Naive B cell (primary cell): ENCODE results near the gene ANKRD55. TPM values are rescaled to one million over a fixed set of nuclear protein-coding genes. Genes with fewer than 3 reads are reported as not detected.

Experiments used
- ATAC-seq, 2 donors: fragments of 150-1000 bp; cut with Tn5 transposase; 2 replicates each; pipeline ENCODE4 v1.10.0; 2021; ENCODE audit warnings: low read depth in 2 of 2, mild to moderate bottlenecking in 2 of 2, moderate library complexity in 2 of 2
- DNase-seq: peaks from one replicate; pipeline ENCODE4 v3.0.0; 2022
- H3K27ac Mint-ChIP-seq, 6 donors: one replicate each; pipeline ENCODE4 v1.8.0; 2020 to 2022; ENCODE audit warnings: mild to moderate bottlenecking in 6 of 6, mixed read lengths in 6 of 6, moderate library complexity in 5 of 6, inconsistent platforms in 2 of 6
- H3K27me3 Mint-ChIP-seq, 3 donors: one replicate each; pipeline ENCODE4 v1.8.0; 2021 to 2022; ENCODE audit warnings: mixed read lengths in 3 of 3, mild to moderate bottlenecking in 1 of 3
- H3K36me3 Mint-ChIP-seq, 2 donors: one replicate each; pipeline ENCODE4 v1.8.0; 2020 to 2022; ENCODE audit warnings: mixed read lengths in 2 of 2, inconsistent platforms in 1 of 2, mild to moderate bottlenecking in 1 of 2
- H3K4me1 Mint-ChIP-seq, 3 donors: one replicate each; pipeline ENCODE4 v1.8.0; 2020 to 2022; ENCODE audit warnings: mixed read lengths in 3 of 3, inconsistent platforms in 1 of 3, mild to moderate bottlenecking in 1 of 3, moderate library complexity in 1 of 3
- H3K4me3 Mint-ChIP-seq, 8 donors: one replicate each; pipeline ENCODE4 v1.8.0; 2020 to 2022; ENCODE audit warnings: mild to moderate bottlenecking in 8 of 8, mixed read lengths in 8 of 8, moderate library complexity in 8 of 8, inconsistent platforms in 2 of 8
- H3K9me3 Mint-ChIP-seq, 7 donors: one replicate each; pipeline ENCODE4 v1.8.0; 2020 to 2022; ENCODE audit warnings: mixed read lengths in 7 of 7, mild to moderate bottlenecking in 5 of 7, inconsistent platforms in 2 of 7, moderate library complexity in 1 of 7
- polyA plus RNA-seq, 6 donors: library from polyadenylated mRNA; unstranded; fragments of 300-500 nt; fragmentation: Illumina TruSeq; gene quantifications; one replicate each; pipeline ENCODE4 v1.2.3, GENCODE V29; 2021; ENCODE audit warnings: low read depth in 6 of 6

The ANKRD55 gene
- polyA plus RNA-seq, 6 donors from 2014 or later = 0.13 TPM; not detected in 5

DNA sequence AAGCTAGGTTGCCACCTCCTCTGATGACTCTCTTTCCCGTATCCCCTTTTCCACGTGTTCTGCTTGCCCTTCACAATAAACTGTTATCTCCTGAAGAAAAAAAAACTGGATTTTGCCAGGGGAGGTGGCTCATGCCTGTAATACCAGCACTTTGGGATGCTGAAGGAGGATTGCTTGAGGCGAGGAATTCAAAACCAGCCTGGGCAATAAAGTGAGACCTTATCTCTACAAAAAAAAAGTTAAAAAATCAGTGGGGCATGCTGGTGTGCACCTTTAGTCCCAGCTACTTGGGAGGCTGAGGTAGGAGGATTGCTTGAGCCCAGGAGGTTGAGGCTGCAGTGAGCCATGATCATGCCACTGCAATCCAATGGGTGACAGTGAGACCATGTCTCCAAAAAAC, 156.6 kb downstream of the ANKRD55 start:
- no peak overlapping the region for H3K4me3 Mint-ChIP-seq
- H3K9me3 Mint-ChIP-seq = peaks cover 0 to 3% (median 0%) of the 10 kb centered on the region in 7 donors
- ATAC-seq = no peak
- H3K27ac Mint-ChIP-seq = peak overlapping the region in 1 of 6 donors; percentile 26
- H3K36me3 Mint-ChIP-seq = no peaks in the 10 kb centered on the region
- no peak for DNase-seq
- H3K27me3 Mint-ChIP-seq = no peaks in the 10 kb centered on the region
- H3K4me1 Mint-ChIP-seq = peaks cover 16 to 22% (median 22%) of the 10 kb centered on the region in 3 donors

DNA sequence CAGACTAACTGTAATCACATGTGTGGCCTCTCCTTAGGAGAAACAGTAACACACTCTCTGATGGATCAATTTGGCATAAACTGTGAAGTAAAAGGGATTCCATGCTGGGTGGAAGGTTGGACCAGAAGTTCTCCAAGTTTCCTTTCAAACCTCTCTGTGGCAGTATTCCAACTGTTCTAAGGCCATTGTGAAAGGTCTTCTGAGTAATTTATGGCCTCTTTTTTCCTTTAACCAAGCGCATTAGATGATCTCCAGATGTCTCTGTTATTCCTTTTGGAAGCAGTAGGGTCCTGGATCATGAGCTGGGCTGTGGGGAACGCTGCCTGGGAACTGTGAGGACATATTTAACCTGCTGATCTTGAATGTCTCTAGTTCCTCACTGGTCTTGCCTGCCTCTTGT, 157.8 kb downstream of the ANKRD55 start:
- Mint-ChIP-seq H3K36me3 (no peaks in the 10 kb centered on the region), H3K27ac (no peak overlapping the region), H3K4me3 (no peak overlapping the region), H3K4me1 (peaks cover 17 to 25% (median 22%) of the 10 kb centered on the region in 3 donors), H3K9me3 (peaks cover 0 to 3% (median 0%) of the 10 kb centered on the region in 7 donors), H3K27me3 (no peaks in the 10 kb centered on the region)
- no peak for ATAC-seq
- DNase-seq = no peak

DNA sequence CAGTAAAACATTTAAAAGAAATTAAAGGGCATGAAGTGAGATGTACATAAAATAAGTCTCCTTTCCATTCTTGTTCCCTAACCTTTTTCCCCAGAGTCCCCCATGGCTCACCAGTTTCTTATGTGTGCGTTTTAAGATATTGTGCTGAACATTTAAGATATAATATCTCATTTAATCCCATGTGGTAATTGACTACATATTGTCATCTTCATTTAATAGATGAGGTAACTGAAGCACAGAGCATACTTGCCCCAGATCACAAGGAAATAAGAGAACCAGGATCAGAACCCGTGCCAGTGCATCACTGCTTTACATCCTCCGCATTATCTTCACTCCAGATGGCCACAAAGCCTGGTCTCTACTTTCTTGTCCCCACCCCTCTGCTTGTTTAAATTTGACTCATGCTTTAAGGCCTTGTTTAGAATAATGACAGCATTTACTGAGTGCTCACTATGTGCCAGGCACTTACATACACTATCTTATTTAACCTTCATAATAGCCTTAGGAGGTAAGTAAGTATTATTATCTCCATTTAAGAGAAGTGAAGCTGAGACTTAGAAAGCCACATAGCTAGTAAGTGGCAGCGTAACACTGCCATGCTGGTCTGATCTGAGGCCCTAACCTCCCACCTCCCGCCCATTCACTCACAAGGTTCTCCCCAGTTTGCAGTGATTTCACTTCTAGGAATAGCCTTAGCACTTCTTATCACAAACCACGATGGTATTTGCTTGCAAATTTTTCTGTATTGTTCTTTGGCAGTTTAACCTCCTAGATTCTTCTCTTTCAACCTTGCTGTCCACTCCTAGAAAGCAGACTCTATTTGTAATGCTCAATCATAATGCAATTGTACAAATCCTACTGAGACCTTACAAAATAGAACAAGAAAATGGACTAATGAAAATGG, 160.0 kb downstream of the ANKRD55 start:
- DNase-seq (no peak), ATAC-seq (no peak)
- no peaks in the 10 kb centered on the region for H3K36me3 Mint-ChIP-seq
- no peak overlapping the region for H3K4me3 Mint-ChIP-seq
- H3K27ac Mint-ChIP-seq = peak overlapping the region in 1 of 6 donors; percentile 73
- H3K9me3 Mint-ChIP-seq = peaks cover 0 to 3% (median 0%) of the 10 kb centered on the region in 7 donors
- peaks cover 0 to 4% (median 0%) of the 10 kb centered on the region in 3 donors for H3K27me3 Mint-ChIP-seq
- peaks cover 18 to 20% (median 19%) of the 10 kb centered on the region in 3 donors for H3K4me1 Mint-ChIP-seq

DNA sequence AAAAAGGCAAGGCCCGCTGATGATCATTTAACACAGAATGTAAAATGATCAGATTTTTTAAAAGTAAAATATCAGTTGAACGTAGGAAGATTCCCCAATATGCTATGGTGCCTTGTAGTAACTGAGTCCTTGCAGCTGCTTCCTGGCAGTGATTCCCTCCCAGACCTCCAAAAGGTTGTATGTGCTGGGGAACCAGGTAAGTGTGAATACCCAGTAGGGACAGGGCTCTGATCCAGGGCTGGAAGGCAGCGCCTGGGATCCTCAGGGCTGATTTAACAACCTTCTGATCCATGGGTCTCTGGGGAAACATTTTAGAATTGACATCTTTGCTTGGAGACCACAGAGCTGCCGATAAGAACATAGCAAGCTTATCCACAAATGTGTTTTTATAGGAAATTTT, 161.7 kb downstream of the ANKRD55 start:
- ATAC-seq (peak; percentile 23 to 48), DNase-seq (no peak)
- Mint-ChIP-seq H3K4me3 (peak overlapping the region in 5 of 8 donors; percentile 20 to 65 (median 55)), H3K4me1 (peaks cover 15 to 18% (median 16%) of the 10 kb centered on the region in 3 donors), H3K36me3 (no peaks in the 10 kb centered on the region), H3K27me3 (peaks cover 0 to 4% (median 0%) of the 10 kb centered on the region in 3 donors), H3K27ac (peak overlapping the region in 4 of 6 donors; percentile 5 to 78 (median 69)), H3K9me3 (peaks cover 0 to 3% (median 0%) of the 10 kb centered on the region in 7 donors)

DNA sequence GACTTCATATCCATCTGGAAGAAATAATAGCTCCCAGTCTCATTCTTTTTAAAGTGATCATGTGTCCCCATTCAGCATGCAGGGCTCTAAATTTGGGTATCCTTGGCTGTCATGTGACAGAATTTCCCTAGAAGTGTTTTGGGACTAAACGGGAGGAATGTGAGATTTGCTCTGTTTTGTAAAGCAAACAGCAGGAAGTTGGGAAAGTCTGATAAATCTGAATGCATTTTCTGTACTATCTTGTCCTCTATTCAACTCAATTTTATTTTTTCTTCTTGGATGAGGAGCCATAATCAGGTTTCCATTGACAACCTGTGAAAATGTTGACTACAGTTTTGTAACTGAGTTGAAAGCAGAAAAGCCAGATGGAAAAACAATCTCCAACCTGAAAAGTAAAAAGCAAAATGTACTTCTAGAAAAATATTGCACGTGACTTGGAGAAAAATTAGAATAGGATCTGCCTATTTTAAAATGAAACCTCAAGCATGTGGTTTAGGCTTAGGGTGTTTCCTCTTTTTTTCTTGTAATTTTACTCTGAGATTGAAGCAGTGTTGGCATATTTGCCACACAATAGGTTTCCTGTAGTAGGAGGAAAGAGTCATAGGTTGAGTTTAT, 162.2 kb downstream of the ANKRD55 start:
- H3K27me3 Mint-ChIP-seq = peaks cover 0 to 4% (median 0%) of the 10 kb centered on the region in 3 donors
- DNase-seq = peak; percentile 19
- no peaks in the 10 kb centered on the region for H3K36me3 Mint-ChIP-seq
- peaks cover 0 to 3% (median 0%) of the 10 kb centered on the region in 7 donors for H3K9me3 Mint-ChIP-seq
- peak overlapping the region in 5 of 8 donors; percentile 20 to 65 (median 55) for H3K4me3 Mint-ChIP-seq
- H3K4me1 Mint-ChIP-seq = peaks cover 15 to 18% (median 16%) of the 10 kb centered on the region in 3 donors
- ATAC-seq = peak; percentile 78 to 91
- peak overlapping the region in 3 of 6 donors; percentile 10 to 72 (median 66) for H3K27ac Mint-ChIP-seq

DNA sequence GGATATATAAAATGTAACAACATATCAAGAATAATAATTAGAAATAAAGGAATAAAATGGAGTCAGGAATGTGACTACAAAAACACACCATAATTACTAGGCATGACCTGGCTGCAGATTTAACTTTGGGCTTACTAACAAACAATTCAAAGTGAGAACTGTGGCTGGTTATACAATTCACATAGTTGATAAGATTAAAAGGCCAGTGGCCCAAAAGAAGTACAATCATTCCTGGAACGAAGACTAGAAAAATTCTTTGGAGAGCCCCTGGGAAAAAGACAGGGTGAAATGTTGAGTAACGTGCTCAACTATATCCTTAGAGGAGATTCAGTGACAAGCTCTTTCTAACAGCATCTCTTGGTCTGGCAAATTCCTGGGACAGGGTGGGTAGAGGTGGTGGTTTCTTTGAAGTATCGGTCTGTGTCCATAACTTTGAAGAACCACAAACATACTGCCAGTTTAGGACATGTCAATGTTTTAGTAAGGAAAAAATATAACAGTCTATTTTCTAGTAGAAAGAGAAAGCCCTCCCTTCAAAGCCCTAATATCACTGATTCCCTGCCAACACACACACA, 163.4 kb downstream of the ANKRD55 start:
- Mint-ChIP-seq H3K27ac (peak overlapping the region in 1 of 6 donors; percentile 62), H3K4me1 (peaks cover 15 to 18% (median 16%) of the 10 kb centered on the region in 3 donors), H3K9me3 (peaks cover 0 to 3% (median 0%) of the 10 kb centered on the region in 7 donors), H3K27me3 (peaks cover 0 to 4% (median 0%) of the 10 kb centered on the region in 3 donors), H3K4me3 (no peak overlapping the region), H3K36me3 (no peaks in the 10 kb centered on the region)
- ATAC-seq (no peak), DNase-seq (no peak)

DNA sequence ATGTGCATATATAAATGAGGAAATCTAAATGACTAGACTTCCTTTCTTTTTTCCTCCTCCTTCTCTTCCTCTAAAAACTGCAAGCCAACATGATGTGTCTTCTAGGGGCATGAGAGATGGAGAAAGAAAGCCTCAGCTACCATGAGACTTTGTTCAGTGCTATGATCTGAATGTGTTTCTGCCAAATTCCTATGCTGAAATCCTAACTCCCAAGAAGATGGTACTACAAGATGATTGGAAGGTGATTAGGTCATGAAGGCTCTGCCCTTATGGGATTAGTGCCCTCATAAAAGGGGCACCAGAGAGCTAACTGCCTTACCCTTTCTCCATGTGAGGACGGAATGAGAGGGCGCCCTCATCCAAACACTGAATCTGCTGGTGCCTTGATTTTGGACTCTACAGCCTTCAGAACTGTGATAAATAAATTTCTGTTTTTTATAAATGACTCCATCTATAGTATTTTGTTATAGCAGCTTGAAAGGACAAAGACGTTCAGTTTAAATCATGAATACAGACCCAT, 166.1 kb downstream of the ANKRD55 start:
- peaks cover 0 to 4% (median 0%) of the 10 kb centered on the region in 3 donors for H3K27me3 Mint-ChIP-seq

DNA sequence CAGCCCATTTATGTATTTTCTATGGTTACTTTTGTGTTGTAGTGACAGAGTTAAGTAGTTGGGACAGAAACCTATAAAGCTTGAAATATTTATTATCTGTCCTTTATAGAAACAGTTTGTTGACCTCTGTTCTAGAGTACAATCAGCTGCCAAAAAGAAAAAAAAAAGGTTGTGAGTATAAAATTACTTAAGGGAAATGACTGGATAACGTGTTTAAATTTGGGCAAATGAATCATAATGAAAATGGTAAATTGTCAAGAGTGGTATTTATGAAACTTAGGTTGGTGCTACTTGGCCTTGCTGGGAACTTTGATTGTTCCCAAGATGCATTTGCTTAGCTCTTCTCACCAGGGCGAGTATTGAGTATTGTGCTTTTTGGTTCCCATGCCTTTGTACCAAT, 168.1 kb downstream of the ANKRD55 start:
- no peaks in the 10 kb centered on the region for H3K36me3 Mint-ChIP-seq
- ATAC-seq (no peak), DNase-seq (no peak)
- no peak overlapping the region for H3K4me3 Mint-ChIP-seq
- H3K27ac Mint-ChIP-seq = no peak overlapping the region
- H3K4me1 Mint-ChIP-seq = no peaks in the 10 kb centered on the region
- H3K9me3 Mint-ChIP-seq = no peaks in the 10 kb centered on the region
- H3K27me3 Mint-ChIP-seq = peaks cover 0 to 8% (median 4%) of the 10 kb centered on the region in 3 donors

More for the DNA sequence above, 166.1 kb downstream of the ANKRD55 start:
- no peak for DNase-seq
- Mint-ChIP-seq H3K36me3 (no peaks in the 10 kb centered on the region), H3K4me3 (no peak overlapping the region), H3K9me3 (no peaks in the 10 kb centered on the region), H3K27ac (no peak overlapping the region), H3K4me1 (peaks cover 15 to 18% (median 16%) of the 10 kb centered on the region in 3 donors)
- no peak for ATAC-seq

DNA sequence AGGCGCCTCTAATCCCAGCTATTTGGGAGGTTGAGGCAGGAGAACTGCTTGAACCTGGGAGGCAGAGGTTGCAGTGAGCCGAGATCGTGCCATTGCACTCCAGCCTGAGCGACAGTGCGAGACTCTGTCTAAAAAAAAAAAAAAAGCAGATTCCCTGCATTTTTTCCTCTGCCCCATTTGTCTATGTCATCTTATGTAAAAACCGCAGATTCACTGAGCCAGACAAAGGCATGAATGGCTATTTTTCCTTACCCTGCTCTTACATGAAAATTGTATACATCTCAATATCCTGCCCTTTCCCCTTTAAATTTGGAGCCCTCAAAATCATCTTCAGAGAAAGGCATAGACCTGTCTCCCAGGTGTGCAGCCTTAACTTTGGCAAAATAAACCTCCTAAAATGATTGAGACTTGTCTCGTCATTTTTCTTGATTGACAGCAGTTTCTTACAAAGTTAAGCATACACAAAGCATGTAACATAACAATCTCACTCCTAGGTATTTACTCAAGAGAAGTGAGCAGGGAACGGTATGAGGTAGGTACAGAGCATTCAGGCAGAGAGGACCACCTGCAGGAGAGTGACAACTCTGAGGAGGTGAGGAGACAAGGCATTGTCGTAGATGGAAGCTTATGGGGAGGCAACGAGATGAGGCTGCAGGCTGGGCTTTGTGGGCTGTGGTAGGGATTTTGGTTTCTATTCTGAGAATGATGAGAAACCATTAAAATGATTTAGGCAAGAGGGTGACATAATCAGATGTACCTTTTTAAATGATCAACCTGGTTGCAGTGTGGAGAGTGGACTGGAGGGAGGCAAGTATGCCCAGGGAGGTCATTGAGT, 172.6 kb downstream of the ANKRD55 start:
- no peak overlapping the region for H3K4me3 Mint-ChIP-seq
- peaks cover 0 to 8% (median 5%) of the 10 kb centered on the region in 3 donors for H3K27me3 Mint-ChIP-seq
- no peak for ATAC-seq
- H3K36me3 Mint-ChIP-seq = no peaks in the 10 kb centered on the region
- no peaks in the 10 kb centered on the region for H3K9me3 Mint-ChIP-seq
- no peak for DNase-seq
- peaks cover 5 to 12% (median 9%) of the 10 kb centered on the region in 3 donors for H3K4me1 Mint-ChIP-seq
- H3K27ac Mint-ChIP-seq = no peak overlapping the region

DNA sequence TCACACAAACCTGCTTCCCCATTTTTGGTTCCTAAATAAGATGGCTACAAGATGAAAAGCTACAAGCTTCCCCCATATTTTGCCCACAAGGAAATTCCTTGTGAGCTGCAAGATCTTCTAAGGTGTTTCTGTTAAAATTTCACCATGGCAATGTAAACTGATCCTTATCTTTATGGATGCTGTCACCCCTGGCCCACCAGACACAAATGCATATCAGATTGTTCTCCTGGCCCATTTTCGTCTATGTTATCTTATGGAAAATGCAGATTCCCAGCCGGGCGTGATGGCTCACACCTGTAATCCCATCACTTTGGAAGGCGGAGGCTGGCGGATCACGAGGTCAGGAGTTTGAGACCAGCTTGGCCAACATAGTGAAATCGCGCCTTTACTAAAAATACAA, 173.3 kb downstream of the ANKRD55 start:
- H3K4me3 Mint-ChIP-seq = no peak overlapping the region
- peaks cover 0 to 8% (median 5%) of the 10 kb centered on the region in 3 donors for H3K27me3 Mint-ChIP-seq
- H3K27ac Mint-ChIP-seq = no peak overlapping the region
- no peaks in the 10 kb centered on the region for H3K9me3 Mint-ChIP-seq
- H3K36me3 Mint-ChIP-seq = no peaks in the 10 kb centered on the region
- ATAC-seq = no peak
- DNase-seq = no peak
- peaks cover 5 to 12% (median 9%) of the 10 kb centered on the region in 3 donors for H3K4me1 Mint-ChIP-seq

DNA sequence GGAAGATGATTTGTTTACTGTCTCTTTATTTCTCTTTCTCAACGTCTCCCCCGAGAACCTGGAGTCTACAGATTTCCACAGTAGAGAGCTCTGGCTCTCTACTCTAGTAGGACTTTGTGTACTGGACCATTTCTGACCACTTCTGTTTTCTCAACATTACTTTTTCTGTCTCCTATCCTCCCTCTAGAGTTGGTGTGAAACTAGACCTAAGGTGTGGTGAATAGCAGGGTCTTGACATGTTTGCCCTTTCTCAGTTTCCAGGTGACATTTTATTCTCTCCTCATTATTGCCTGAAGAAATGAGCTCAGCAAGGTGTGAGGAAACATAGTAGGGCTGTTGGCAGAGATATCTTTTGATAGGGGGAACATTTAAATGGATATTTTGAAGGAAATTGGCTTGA, 176.3 kb downstream of the ANKRD55 start:
- Mint-ChIP-seq H3K9me3 (peaks cover 0 to 10% (median 0%) of the 10 kb centered on the region in 7 donors), H3K4me3 (no peak overlapping the region), H3K27me3 (peaks cover 0 to 8% (median 5%) of the 10 kb centered on the region in 3 donors), H3K27ac (peak overlapping the region in 2 of 6 donors; percentile 11 to 16), H3K36me3 (no peaks in the 10 kb centered on the region), H3K4me1 (peaks cover 5 to 12% (median 9%) of the 10 kb centered on the region in 3 donors)
- DNase-seq = no peak
- ATAC-seq = peak in 1 of 2 donors; percentile 36

DNA sequence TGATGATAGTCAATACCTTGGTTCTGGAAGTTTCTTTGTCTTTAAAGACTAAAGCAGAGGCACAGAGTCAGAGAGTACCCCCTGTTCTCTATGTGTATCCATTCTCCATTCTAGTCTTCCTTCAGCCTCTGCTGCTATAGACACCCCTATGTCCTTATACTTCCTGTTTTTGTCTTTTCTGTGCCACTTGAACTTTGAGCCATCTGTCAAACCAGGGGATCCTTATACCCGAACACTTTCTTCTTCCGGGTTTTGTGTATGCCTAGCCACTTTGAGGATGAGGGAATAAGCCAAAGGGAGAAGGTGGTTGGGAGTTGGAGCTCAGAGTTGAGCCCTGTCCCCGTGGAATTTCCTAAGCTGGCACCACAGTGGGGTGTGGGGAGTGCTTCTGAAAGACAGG, 177.3 kb downstream of the ANKRD55 start:
- no peak for ATAC-seq
- Mint-ChIP-seq H3K4me1 (peaks cover 10 to 17% (median 12%) of the 10 kb centered on the region in 3 donors), H3K27me3 (peaks cover 0 to 6% (median 5%) of the 10 kb centered on the region in 3 donors), H3K9me3 (peaks cover 0 to 10% (median 0%) of the 10 kb centered on the region in 7 donors), H3K27ac (no peak overlapping the region), H3K36me3 (no peaks in the 10 kb centered on the region), H3K4me3 (no peak overlapping the region)
- no peak for DNase-seq
